HG03571 (cell line): ENCODE results near the gene ADGRB3.
"Not testable (repeated sequence)": the region's sequence is repeated elsewhere in the genome, so short reads cannot be mapped to it uniquely, and the experiment has no call there.

ENCODE experiments used
- ATAC-seq: cut with Tn5 transposase; IDR thresholded peaks from one replicate; pipeline ENCODE4 v1.9.1; 2021; ENCODE audit not compliant: unreplicated experiment

ADGRB3 gene

GRCh38 chr6:69202768-69203167 is 567.7 kb downstream of the ADGRB3 start:
- no peak for ATAC-seq

GRCh38 chr6:69216127-69216526 is 581.0 kb downstream of the ADGRB3 start:
- no peak for ATAC-seq

DNA sequence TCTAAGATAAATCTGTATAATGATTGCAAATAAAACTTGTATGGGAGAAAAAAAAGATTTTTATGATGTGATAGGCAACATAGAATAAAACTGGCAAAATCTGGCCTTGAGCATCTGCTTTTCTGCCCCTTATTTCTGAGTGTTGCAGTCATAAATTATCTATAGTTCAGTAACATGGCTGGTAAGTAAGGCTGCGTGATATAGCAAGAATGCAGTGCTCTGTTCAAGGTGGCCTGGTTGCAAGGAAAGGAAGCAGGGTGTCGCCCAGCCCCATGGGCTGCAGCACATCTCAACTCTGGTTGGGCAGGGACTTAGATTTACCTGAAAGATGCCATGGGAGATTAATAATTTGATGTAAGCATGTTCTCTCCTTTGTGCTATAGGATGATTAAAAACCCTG is 582.3 kb downstream of the ADGRB3 start:
- no peak for ATAC-seq

DNA sequence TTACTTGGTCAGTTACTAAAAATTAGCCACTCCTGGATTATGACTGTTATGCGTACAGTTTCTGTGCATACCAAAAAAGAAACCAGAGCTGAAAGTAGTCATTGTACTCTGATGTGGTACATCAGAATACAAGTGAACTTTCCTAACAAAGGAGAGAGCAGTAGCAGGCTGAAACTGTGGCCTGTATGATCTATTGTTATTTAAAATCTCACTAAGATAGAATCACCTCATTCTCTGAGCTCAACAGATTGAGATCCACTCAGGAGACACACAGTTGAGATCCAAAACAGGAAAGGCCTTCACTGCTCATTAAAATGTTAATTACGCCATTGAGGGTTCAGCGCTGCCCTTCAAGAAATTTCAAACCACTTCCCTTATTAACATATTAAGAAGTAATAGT is 585.3 kb downstream of the ADGRB3 start:
- no peak for ATAC-seq

DNA sequence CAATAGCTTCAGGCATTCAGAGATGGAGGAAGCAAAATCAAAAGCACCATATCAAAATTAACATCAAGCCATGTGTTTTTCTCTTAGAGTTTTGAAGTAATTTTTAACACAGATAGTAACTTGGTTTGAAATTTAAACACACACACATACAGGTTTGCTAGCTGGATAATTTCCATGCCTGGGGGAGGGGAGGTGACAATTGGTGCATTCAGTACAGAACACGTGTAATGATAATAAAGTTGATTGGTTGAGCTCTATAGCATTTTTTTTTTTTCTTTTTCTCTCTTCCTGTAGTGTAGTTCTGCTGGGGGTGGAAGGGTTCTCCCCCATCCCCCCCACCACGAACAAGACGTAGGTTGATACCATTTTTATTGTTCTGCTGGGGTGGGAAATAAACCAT is 596.9 kb downstream of the ADGRB3 start:
- no peak for ATAC-seq

- no peak for ATAC-seq
These were observed 597.4 kb downstream of the ADGRB3 start for GRCh38 chr6:69232496-69232895.

- peak; percentile 90 for ATAC-seq
These were observed 597.9 kb downstream of the ADGRB3 start for GRCh38 chr6:69232911-69233448.

GRCh38 chr6:69238067-69238466 is 603.0 kb downstream of the ADGRB3 start:
- no peak for ATAC-seq

DNA sequence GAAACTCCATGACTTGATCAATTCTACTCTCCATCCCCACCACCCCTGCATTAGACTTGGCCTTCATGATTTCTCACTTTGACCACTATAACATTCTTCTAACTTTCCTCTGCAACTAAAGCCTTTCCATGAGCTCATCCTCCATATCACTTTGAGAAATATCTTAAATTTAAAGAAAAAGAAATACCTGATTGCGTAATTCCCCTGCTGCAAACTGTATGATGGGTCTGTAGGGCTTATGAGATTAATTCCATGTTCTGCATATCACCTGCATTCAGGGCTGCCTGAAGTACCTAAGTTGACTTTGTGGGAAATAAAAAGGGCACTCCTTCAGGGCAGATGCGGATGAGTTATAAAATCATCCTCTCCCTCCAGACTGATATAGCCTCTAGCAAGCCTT is 611.9 kb downstream of the ADGRB3 start:
- no peak for ATAC-seq

DNA sequence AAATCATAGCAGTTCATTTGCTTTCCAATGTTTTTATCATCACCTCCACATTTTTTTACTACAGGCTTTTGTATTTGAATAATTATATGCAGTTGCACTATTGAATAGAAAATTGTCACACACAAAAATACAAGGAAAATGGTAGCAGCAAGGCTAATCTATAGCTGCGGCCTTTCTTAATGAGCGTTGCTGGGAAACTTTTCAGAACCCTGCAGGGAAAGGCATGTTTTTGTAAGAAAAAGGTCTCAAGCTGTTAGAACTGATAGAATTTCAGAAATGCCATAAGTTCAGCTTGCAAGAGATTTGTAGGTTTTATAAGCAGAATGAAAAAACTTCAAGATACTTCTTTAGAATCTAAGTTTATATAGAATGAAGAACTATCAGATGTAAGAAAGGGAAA is 625.9 kb downstream of the ADGRB3 start:
- no peak for ATAC-seq

GRCh38 chr6:69263297-69263696 is 628.2 kb downstream of the ADGRB3 start:
- ATAC-seq = no peak

- no peak for ATAC-seq
These were observed 630.0 kb downstream of the ADGRB3 start for GRCh38 chr6:69265090-69265489.

- ATAC-seq = no peak
These were observed 630.6 kb downstream of the ADGRB3 start for GRCh38 chr6:69265706-69266105.

- ATAC-seq = no peak
These were observed 641.1 kb downstream of the ADGRB3 start for GRCh38 chr6:69276204-69276603.

DNA sequence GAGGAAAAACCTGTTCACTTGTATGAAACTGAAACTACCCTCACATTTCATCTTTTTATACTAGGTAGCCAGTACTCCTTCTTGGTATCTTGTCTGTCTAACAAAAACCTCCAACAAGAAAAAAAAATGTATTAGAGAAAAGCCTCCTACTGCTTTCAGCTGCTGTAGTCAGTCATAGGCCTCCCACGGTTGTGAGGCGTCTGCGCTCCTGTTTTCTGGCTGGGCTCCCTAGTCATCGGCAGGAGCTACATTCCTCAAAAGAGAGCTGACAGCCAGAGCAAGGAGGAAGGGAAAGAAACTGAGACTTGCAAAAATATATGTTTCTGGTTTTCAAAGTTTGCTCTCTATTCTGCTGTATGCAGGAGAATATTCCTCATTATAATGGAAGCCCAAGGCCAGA is 644.7 kb downstream of the ADGRB3 start:
- no peak for ATAC-seq

GRCh38 chr6:69280858-69281257 is 645.8 kb downstream of the ADGRB3 start:
- ATAC-seq = no peak

GRCh38 chr6:69284176-69284730 is 649.2 kb downstream of the ADGRB3 start:
- ATAC-seq = no peak

DNA sequence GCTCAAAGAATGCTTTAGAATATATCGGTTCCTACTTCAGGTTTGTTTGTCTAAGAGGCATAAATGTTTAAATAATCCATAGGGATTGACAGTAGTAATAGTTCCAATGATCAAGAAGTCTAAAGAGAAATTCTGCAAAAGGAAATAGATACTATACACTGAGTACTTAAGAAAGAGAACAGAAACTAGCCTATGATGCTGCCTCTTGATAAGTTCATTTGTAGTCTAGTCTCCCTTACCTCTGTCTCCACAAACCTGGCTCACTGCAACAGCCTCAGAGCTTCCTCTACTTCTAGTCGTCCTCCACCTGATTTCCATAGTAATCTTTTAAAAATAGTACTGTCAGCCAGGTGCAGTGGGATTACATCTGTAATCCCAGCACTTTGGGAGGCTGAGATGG is 650.0 kb downstream of the ADGRB3 start:
- ATAC-seq = no peak

- ATAC-seq = no peak
These were observed 651.2 kb downstream of the ADGRB3 start for GRCh38 chr6:69286331-69286730.

GRCh38 chr6:69288198-69288597 is 653.1 kb downstream of the ADGRB3 start:
- not testable (repeated sequence) for ATAC-seq

GRCh38 chr6:69289689-69290495 is 654.8 kb downstream of the ADGRB3 start:
- no peak for ATAC-seq

GRCh38 chr6:69293471-69293870 is 658.4 kb downstream of the ADGRB3 start:
- ATAC-seq = no peak

- no peak for ATAC-seq
These were observed 659.3 kb downstream of the ADGRB3 start for GRCh38 chr6:69294407-69294806.
